EL (cell line): ENCODE results near the gene HCN1.

Source experiments
- DNase-seq: peaks from one replicate; pipeline ENCODE4 v3.0.0-alpha.2; 2016

The HCN1 gene

DNA sequence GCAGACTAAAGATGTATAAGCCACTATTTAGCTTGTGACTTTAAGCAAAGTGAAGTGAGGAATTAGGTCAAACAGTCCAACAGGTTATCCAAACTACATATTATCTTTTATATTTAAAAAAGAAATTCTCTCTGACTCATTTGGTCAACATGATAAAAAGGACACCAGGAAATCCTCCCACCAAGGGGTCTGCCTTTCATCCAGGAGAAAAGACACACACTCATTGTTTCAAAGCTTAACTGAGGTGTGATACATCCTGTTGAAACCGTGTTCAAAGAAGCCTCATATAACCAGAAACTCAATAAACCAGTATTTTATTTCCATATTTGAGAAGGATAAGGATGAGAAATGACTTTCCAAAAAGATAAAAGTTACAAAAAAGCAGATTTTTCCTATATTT is 417.1 kb downstream of the HCN1 start:
- no peak for DNase-seq

GRCh38 chr5:45277860-45278259 is 418.3 kb downstream of the HCN1 start:
- no peak for DNase-seq

- no peak for DNase-seq
These were observed 421.9 kb downstream of the HCN1 start for GRCh38 chr5:45274241-45274640.

GRCh38 chr5:45271626-45272025 is 424.6 kb downstream of the HCN1 start:
- no peak for DNase-seq

- no peak for DNase-seq
These were observed 431.7 kb downstream of the HCN1 start for GRCh38 chr5:45264447-45264846.

DNA sequence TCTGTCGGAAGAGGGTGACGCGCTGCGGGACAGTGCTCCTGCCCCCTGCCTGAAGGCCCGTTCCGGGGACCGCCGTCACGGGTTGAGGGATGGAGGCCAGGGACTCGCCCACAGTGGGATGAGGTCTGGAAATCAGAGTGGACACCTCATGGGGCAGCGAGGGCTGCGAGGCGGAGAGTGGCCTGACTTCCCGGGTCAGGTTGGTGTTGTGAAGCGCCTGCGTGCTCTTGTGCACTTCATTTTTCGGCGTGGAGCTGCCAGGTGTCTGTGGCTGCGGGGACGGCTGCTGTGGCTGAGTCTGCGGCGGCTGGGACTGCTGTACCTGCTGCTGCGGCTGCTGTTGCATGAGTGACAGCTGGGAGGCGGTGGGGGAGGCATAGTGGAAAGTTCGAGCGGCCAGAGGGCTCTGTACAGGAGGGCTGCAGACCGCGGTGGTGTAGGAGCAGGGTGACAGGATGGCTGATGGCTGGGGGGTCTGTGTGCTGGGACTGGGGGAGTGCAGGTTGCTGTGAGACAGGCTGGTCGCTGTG is 434.1 kb downstream of the HCN1 start:
- DNase-seq = no peak

DNA sequence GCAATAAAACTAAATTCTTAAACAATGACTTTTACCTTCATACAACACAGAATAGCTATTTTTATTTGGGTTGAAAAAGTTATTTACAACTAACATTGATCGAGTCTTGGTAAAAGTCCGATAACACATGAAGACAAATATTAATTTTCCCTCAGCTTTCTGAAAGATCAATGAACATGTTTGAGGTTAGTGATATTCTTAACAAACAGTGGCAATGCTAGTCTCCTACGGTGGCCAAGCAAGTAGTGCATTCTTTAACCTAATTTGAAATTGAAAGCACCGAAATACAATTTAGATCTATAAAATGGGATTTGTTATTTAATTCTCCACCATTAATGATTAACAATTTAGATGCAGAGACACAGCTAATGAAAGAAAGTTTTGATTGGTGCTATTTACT is 435.1 kb downstream of the HCN1 start:
- no peak for DNase-seq

GRCh38 chr5:45260292-45260691 is 435.9 kb downstream of the HCN1 start:
- no peak for DNase-seq

GRCh38 chr5:45252978-45253377 is 443.2 kb downstream of the HCN1 start:
- no peak for DNase-seq

GRCh38 chr5:45252541-45252940 is 443.6 kb downstream of the HCN1 start:
- DNase-seq = no peak

DNA sequence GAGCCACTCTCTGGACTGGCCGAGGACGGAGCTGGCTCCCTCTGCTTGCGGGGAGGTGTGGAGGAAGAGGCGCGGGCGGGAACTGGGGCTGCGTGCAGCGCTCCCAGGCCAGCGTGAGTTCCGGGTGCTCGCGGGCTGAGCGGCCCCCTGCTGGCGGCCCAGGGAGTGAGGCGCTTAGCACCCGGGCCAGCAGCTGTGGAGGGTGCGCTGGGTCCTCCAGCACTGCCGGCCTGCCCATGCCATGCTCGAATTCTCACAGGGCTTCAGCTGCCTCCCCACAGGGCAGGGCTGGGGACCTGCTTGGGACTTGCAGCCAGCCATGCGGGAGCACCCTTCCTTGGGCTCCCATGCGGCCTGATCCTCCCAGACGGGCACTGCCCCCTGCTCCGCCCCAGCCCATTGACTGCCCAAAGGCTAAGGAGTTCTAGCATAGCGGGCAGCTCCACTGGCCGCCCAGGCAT is 470.6 kb downstream of the HCN1 start:
- DNase-seq = no peak

- no peak for DNase-seq
These were observed 490.7 kb downstream of the HCN1 start for GRCh38 chr5:45205403-45205961.
